Measurements from ENCODE around the gene MUCL1.

- TF ChIP-seq POLR2A (IDR thresholded peaks at IDR 0.05; ENCODE audit: extremely low read depth, insufficient read length) (no peak), CTCF (IDR thresholded peaks at IDR 0.05; ENCODE audit: low read depth, low read length) (no peak)
These were observed 29.9 kb upstream of the MUCL1 start for GRCh38 chr12:54824402-54824801.

Measured in NB4 (cell line).